NCI-H526 (cell line): ENCODE measurements around the gene CELSR1.
"Not testable (repeated sequence)": the region's sequence is repeated elsewhere in the genome, so short reads cannot be mapped to it uniquely, and the experiment has no call there.

Experiments used
- DNase-seq, 2 experiments: peaks; one replicate each; lab custom pipeline; 2025; lab: John Stamatoyannopoulos, UW

Gene CELSR1

GRCh38 chr22:46481386-46481785 lies 56.0 kb downstream of the CELSR1 start:
- no peak for DNase-seq

GRCh38 chr22:46480396-46480795 lies 57.0 kb downstream of the CELSR1 start:
- DNase-seq: no peak

- DNase-seq: no peak
Measured at GRCh38 chr22:46479046-46479445, 58.4 kb downstream of the CELSR1 start.

DNA sequence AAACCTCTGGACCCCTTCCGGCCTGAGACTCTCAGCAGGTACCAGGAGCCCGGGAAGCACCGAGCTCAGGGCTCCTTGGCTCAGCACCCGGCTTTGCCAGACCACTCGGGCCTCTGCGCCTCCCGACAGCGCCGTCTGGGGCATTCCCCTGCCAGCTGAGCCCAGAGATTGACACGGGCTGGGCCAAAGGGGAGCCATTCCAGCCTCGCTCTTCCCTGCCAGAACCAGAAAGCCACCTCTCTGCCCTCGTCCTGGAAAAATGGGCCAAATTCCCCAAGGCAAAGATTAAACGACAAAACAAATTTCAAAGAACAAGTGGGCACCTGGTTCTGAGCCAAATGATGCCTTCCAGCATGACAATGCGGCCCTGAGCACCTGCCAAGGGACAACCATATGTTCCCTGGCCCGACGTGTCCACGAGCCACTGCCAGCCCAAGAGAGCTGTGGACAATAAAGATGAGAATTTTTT lies 59.3 kb downstream of the CELSR1 start:
- no peak for DNase-seq

GRCh38 chr22:46476547-46476941 lies 60.9 kb downstream of the CELSR1 start:
- DNase-seq: no peak

DNA sequence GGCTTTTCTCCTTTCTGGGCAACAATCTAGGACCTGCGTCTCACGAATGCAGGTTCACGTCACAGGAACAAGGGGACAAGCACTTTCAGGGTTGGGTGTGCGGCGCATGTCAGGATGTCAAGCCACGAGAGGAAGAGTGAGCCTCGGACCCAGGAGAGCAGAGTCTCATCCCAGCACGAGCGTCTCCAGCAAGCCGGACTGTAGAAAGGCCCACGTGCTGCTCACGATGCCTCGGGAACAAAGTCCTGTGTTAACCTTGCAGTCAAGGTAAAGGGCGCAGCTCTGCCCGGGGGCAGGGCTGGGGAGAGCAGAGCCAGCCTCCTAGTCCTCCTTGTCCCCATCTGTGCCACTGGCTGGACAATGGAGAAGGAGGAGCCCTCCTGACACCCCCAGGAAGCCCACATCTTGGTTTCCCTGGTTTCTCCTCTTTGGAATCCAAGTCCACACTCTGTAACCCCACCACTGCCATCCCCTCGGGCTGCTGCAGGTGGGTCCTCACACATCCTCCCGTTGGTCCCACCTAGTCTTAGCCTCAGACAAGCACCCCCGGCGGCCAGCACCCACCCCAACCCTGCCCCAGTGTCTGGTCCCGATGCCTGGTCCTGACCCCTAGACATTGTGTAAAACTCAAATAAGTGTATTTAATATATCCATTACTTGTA lies 63.4 kb downstream of the CELSR1 start:
- DNase-seq: no peak

DNA sequence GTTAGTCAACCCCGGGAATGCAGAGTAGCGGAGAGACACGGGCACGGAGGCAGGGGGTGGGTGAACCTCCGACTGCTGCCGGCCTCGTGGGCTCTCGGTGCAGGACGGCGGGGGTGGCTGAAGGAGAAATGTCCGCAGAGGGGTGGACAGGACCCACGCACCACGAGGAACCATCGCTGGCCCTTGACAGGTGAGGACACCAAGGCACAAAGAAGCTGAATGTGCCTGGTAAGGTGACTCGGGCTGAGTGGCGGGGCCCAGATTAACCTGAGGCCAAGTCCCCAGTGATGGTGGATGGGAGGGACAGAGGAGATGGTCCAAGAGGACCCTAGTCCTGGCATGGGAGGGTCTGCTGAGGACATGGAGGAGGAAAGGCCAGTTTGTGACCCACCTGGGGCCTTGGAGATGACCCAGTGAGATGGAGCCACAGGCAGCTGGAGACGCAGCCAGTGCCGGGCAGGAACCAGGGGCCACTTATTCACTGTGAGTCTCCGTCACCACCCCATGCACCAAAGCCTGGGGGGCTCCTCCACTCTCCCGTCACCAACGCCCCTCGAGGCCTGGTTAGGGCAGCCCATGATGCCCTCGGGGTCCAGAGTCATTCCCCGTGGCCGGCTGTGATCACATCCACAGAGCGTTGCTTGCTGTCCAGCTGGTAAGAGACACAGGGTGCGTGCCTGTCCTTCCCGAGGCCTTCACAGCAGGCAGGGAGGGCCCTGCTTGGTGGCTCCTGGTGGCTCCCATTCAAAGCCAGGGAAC lies 64.2 kb downstream of the CELSR1 start:
- DNase-seq: no peak

GRCh38 chr22:46472722-46473016 lies 64.8 kb downstream of the CELSR1 start:
- DNase-seq: no peak

- DNase-seq: no peak
Measured at GRCh38 chr22:46471901-46472721, 65.3 kb downstream of the CELSR1 start.

GRCh38 chr22:46471330-46471729 lies 66.1 kb downstream of the CELSR1 start:
- DNase-seq: not testable (repeated sequence)

GRCh38 chr22:46469711-46470110 lies 67.7 kb downstream of the CELSR1 start:
- DNase-seq: no peak

GRCh38 chr22:46467006-46467405 lies 70.4 kb downstream of the CELSR1 start:
- DNase-seq: no peak

- no peak for DNase-seq
Measured at GRCh38 chr22:46466255-46466676, 71.2 kb downstream of the CELSR1 start.

- DNase-seq: no peak
Measured at GRCh38 chr22:46465793-46466192, 71.6 kb downstream of the CELSR1 start.

GRCh38 chr22:46465345-46465720 lies 72.1 kb downstream of the CELSR1 start:
- DNase-seq: no peak

- DNase-seq: no peak
Measured at GRCh38 chr22:46464701-46465344, 72.6 kb downstream of the CELSR1 start.

DNA sequence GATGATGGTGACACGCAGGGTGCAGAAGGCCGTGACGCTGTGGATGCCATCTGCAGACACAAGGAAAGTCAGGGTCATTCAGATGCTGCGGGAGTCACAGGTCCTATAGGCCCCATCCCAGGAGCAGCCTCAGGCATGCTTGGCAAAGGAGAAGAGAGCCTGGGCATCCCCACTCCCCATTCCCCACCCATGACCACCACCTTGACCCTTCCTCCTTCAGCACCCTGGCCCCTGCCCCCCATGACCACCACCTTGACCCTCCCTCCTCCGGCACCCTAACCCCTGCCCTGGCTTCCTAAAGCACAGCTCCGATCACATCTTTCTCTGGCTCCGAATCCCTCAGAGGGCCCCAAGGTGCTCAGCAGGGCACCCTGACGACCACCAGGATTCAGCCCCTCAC lies 73.1 kb downstream of the CELSR1 start:
- DNase-seq: no peak

- DNase-seq: no peak
Measured at GRCh38 chr22:46463435-46464227, 73.8 kb downstream of the CELSR1 start.

DNA sequence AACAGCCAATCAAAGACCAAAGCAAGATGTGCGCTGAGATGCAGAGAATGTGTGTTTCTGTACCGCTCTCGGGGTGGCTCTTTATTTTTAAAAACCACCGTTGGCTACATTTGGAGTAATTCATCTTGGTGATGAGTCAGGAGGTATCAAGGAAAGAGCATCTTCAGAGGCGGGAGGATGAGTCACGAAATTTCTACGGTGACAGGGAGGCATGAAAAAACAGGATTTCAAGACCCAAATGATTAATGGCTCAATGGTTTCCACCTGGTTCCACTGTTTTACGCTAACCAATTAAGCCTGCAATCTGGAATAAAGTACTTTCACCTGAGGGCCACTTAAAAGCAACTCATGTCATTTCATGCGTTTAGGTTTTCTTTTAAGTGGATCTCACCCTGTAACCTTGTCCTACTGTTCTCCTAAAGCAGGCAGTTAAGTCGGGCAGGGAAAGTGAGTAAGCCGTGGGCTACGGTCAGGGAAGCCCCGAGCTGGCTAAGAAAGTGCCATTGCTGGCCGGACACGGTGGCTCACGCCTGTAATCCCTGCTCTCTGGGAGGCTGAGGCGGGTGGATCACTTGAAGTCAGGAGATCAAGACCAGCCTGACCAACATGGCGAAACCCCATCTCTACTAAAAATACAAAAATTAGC lies 74.6 kb downstream of the CELSR1 start:
- DNase-seq: no peak

DNA sequence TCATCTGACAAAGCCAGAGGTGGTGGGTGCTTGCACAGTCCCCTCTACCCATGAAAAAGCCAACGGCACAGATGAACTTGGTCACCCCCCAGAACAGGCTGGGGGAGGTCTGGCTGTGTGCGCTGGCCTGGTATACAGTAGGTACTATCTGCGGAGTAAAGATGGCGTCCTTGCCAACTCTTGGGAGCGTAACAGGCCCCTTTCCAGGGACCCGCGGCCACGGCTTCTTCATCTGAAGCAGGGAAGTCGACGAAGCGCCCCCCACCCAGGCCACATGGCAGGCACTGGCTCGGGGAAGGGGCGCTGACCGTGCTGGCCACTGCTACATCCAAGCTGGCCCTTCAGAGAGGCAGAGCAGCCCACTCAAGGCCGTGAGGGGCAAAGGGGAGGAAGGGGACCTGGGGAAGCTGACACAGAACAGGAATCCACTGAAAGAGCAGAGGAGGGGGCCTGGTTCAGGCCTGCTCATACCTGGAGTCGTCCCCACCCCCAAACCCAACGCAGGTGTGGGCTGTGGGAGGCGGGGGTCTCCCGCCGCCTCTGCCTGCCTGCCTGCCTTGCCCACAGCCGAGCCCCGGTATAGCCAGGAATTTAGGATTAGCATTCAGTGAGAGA lies 75.7 kb downstream of the CELSR1 start:
- no peak for DNase-seq

DNA sequence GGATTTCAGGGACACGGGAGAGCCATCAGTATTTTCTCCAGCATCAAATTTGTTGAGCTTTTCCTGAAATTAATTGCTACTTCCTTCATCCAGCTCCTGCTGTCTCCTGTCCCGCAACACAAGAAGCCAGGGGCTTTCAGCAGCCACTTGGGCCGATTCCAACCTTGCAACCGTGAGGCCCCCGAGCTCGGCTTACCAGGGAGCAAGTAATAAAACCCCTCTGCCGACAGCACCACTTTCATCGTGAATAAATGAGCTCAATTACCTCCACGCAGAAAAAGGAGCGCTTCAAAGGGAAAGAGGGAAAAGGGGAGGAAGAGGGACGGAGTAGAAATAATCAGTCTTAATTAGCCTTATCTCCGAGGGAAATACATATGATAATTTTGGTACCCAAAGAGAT lies 76.6 kb downstream of the CELSR1 start:
- DNase-seq: no peak
